ENCODE measurements around the gene CDH20.

The CDH20 gene

DNA sequence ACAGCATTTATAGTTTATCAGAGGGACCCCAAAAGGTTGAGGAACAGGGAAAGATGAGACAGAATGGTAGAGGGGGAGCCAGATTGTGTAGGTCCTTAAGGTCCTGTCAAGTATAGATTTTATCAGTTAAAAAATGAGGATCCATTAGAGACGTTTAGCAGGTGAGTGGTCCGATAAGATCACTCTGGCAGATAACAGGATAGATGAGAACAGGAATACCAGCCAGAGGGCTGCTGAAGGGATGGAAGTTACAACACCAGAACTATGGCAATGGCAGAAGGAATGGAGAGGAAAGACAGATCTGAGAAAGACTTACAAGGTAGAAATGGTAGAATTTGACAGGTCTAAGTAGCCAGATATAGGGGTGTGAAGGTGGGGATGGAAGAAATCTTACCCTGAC lies 141.7 kb downstream of the CDH20 start:
- no peak overlapping the region for H2BK15ac ChIP-seq (ENCODE audit: low read depth, poor library complexity, severe bottlenecking)
- no peaks in the 10 kb centered on the region for H3K4me1 ChIP-seq (ENCODE audit: control insufficient read depth, insufficient read depth, low read depth, low read length)
- H3K18ac ChIP-seq (ENCODE audit: low read depth in 1 of 2, low read length in 2 of 2), result no peak overlapping the region
- H4K91ac ChIP-seq (ENCODE audit: low read length), result no peak overlapping the region
- H3K79me1 ChIP-seq (replicated peaks; ENCODE audit: low read length, poor library complexity, severe bottlenecking), result no peaks in the 10 kb centered on the region
- no peaks in the 10 kb centered on the region for H3K9me3 ChIP-seq (ENCODE audit: control insufficient read depth, low read length)
- no peak overlapping the region for H2BK5ac ChIP-seq (ENCODE audit: low read depth, low read length, poor library complexity, severe bottlenecking)
- H3K4ac ChIP-seq (ENCODE audit: low read depth in 1 of 2, low read length in 2 of 2), result no peak overlapping the region
- H3K14ac ChIP-seq (ENCODE audit: low read length in 2 of 2), result no peak overlapping the region
- H3K36me3 ChIP-seq (ENCODE audit: control insufficient read depth in 1 of 2, insufficient read depth in 2 of 2, low read depth in 1 of 2, low read length in 2 of 2), result no peaks in the 10 kb centered on the region
- 70% methylated on average over 2 of the region's 2 CpGs for WGBS
- no peak overlapping the region for H2AK5ac ChIP-seq (ENCODE audit: low read length, severe bottlenecking)
- no peaks in the 10 kb centered on the region for H3K27me3 ChIP-seq (ENCODE audit: control insufficient read depth in 1 of 2, insufficient read depth in 1 of 2, low read length in 2 of 2)
- H3K27ac ChIP-seq (ENCODE audit: low read length, poor library complexity, severe bottlenecking), result no peak overlapping the region
- H2BK120ac ChIP-seq (ENCODE audit: low read depth, low read length), result no peak overlapping the region
- no peak overlapping the region for H2BK12ac ChIP-seq (ENCODE audit: low read length in 2 of 2)
- H2AFZ ChIP-seq (ENCODE audit: low read depth, low read length), result no peak overlapping the region
- no peak overlapping the region for H3K23ac ChIP-seq (ENCODE audit: low read length in 2 of 2)
- DNase-seq, result no peak
- H3K9ac ChIP-seq (ENCODE audit: low read length), result no peak overlapping the region
- H3K4me3 ChIP-seq (ENCODE audit: insufficient read depth in 1 of 2, low read depth in 1 of 2, low read length in 2 of 2), result no peak overlapping the region
- H3K4me2 ChIP-seq (ENCODE audit: low read length, poor library complexity, severe bottlenecking), result no peak overlapping the region
- no peak overlapping the region for H4K8ac ChIP-seq (ENCODE audit: low read length)

- no peak overlapping the region for H3K4me3 ChIP-seq (ENCODE audit: insufficient read depth in 1 of 2, low read depth in 1 of 2, low read length in 2 of 2)
- 89% methylated on average over 5 of the region's 5 CpGs for WGBS
- no peaks in the 10 kb centered on the region for H3K27me3 ChIP-seq (ENCODE audit: control insufficient read depth in 1 of 2, insufficient read depth in 1 of 2, low read length in 2 of 2)
Measured at GRCh38 chr18:61475931-61476330, 142.7 kb downstream of the CDH20 start.

DNA sequence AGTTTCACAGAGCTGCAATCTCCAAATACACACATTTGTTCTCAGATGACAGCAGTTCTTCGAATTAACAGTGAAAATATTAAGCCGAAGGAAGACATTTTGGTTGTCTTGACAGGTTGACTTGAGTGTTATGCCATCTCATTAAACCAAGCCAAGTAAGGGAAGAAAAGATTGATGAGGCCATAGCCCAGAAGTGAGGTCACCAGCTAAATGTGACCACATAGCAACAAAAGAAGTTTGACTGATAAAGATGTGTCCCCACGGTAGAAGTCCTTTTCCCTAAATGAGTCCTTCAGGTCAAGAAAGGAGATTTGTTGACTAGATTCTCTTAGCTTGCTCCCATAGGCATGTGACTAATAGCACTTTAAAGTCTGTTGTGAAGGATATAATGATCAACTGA lies 156.1 kb downstream of the CDH20 start:
- no peak overlapping the region for H3K4me2 ChIP-seq (ENCODE audit: low read length, poor library complexity, severe bottlenecking)
- H4K8ac ChIP-seq (ENCODE audit: low read length), result no peak overlapping the region
- no peak overlapping the region for H3K27ac ChIP-seq (ENCODE audit: low read length, poor library complexity, severe bottlenecking)
- no peak overlapping the region for H2AK5ac ChIP-seq (ENCODE audit: low read length, severe bottlenecking)
- no peaks in the 10 kb centered on the region for H3K79me1 ChIP-seq (replicated peaks; ENCODE audit: low read length, poor library complexity, severe bottlenecking)
- H3K9me3 ChIP-seq (ENCODE audit: control insufficient read depth, low read length), result no peaks in the 10 kb centered on the region
- H3K4me3 ChIP-seq (ENCODE audit: insufficient read depth in 1 of 2, low read depth in 1 of 2, low read length in 2 of 2), result no peak overlapping the region
- no peak for DNase-seq
- no peak overlapping the region for H3K14ac ChIP-seq (ENCODE audit: low read length in 2 of 2)
- no peak overlapping the region for H3K9ac ChIP-seq (ENCODE audit: low read length)
- H3K27me3 ChIP-seq (ENCODE audit: control insufficient read depth in 1 of 2, insufficient read depth in 1 of 2, low read length in 2 of 2), result no peaks in the 10 kb centered on the region
- H2BK5ac ChIP-seq (ENCODE audit: low read depth, low read length, poor library complexity, severe bottlenecking), result no peak overlapping the region
- H2BK12ac ChIP-seq (ENCODE audit: low read length in 2 of 2), result no peak overlapping the region
- H2BK120ac ChIP-seq (ENCODE audit: low read depth, low read length), result no peak overlapping the region
- H4K91ac ChIP-seq (ENCODE audit: low read length), result no peak overlapping the region
- H3K4ac ChIP-seq (ENCODE audit: low read depth in 1 of 2, low read length in 2 of 2), result no peak overlapping the region
- no peaks in the 10 kb centered on the region for H3K4me1 ChIP-seq (ENCODE audit: control insufficient read depth, insufficient read depth, low read depth, low read length)
- whole genome bisulfite sequencing, result 65% methylated on average over 3 of the region's 3 CpGs
- no peak overlapping the region for H3K18ac ChIP-seq (ENCODE audit: low read depth in 1 of 2, low read length in 2 of 2)
- no peak overlapping the region for H2BK15ac ChIP-seq (ENCODE audit: low read depth, poor library complexity, severe bottlenecking)
- no peaks in the 10 kb centered on the region for H3K36me3 ChIP-seq (ENCODE audit: control insufficient read depth in 1 of 2, insufficient read depth in 2 of 2, low read depth in 1 of 2, low read length in 2 of 2)
- no peak overlapping the region for H2AFZ ChIP-seq (ENCODE audit: low read depth, low read length)
- no peak overlapping the region for H3K23ac ChIP-seq (ENCODE audit: low read length in 2 of 2)

More at GRCh38 chr18:61475931-61476330, 142.7 kb downstream of the CDH20 start:
- Histone ChIP-seq H3K14ac (ENCODE audit: low read length in 2 of 2) (no peak overlapping the region), H3K4me1 (ENCODE audit: control insufficient read depth, insufficient read depth, low read depth, low read length) (no peaks in the 10 kb centered on the region), H3K36me3 (ENCODE audit: control insufficient read depth in 1 of 2, insufficient read depth in 2 of 2, low read depth in 1 of 2, low read length in 2 of 2) (no peaks in the 10 kb centered on the region), H2BK120ac (ENCODE audit: low read depth, low read length) (no peak overlapping the region), H3K79me1 (replicated peaks; ENCODE audit: low read length, poor library complexity, severe bottlenecking) (no peaks in the 10 kb centered on the region), H3K27ac (ENCODE audit: low read length, poor library complexity, severe bottlenecking) (no peak overlapping the region), H4K8ac (ENCODE audit: low read length) (no peak overlapping the region), H2BK12ac (ENCODE audit: low read length in 2 of 2) (no peak overlapping the region), H2BK5ac (ENCODE audit: low read depth, low read length, poor library complexity, severe bottlenecking) (no peak overlapping the region), H4K91ac (ENCODE audit: low read length) (no peak overlapping the region), H2AK5ac (ENCODE audit: low read length, severe bottlenecking) (no peak overlapping the region), H3K9me3 (ENCODE audit: control insufficient read depth, low read length) (no peaks in the 10 kb centered on the region), H3K4ac (ENCODE audit: low read depth in 1 of 2, low read length in 2 of 2) (no peak overlapping the region), H2BK15ac (ENCODE audit: low read depth, poor library complexity, severe bottlenecking) (no peak overlapping the region), H3K9ac (ENCODE audit: low read length) (no peak overlapping the region), H2AFZ (ENCODE audit: low read depth, low read length) (no peak overlapping the region), H3K4me2 (ENCODE audit: low read length, poor library complexity, severe bottlenecking) (no peak overlapping the region), H3K18ac (ENCODE audit: low read depth in 1 of 2, low read length in 2 of 2) (no peak overlapping the region), H3K23ac (ENCODE audit: low read length in 2 of 2) (no peak overlapping the region)
- no peak for DNase-seq

- H3K79me1 ChIP-seq (replicated peaks; ENCODE audit: low read length, poor library complexity, severe bottlenecking), result no peaks in the 10 kb centered on the region
- H2BK15ac ChIP-seq (ENCODE audit: low read depth, poor library complexity, severe bottlenecking), result no peak overlapping the region
- H3K4me1 ChIP-seq (ENCODE audit: control insufficient read depth, insufficient read depth, low read depth, low read length), result no peaks in the 10 kb centered on the region
- H3K4ac ChIP-seq (ENCODE audit: low read depth in 1 of 2, low read length in 2 of 2), result no peak overlapping the region
- H2AK5ac ChIP-seq (ENCODE audit: low read length, severe bottlenecking), result no peak overlapping the region
- DNase-seq, result no peak
- H2BK5ac ChIP-seq (ENCODE audit: low read depth, low read length, poor library complexity, severe bottlenecking), result no peak overlapping the region
- H3K9ac ChIP-seq (ENCODE audit: low read length), result no peak overlapping the region
- H3K27ac ChIP-seq (ENCODE audit: low read length, poor library complexity, severe bottlenecking), result no peak overlapping the region
- H3K18ac ChIP-seq (ENCODE audit: low read depth in 1 of 2, low read length in 2 of 2), result no peak overlapping the region
- no peaks in the 10 kb centered on the region for H3K27me3 ChIP-seq (ENCODE audit: control insufficient read depth in 1 of 2, insufficient read depth in 1 of 2, low read length in 2 of 2)
- no peak overlapping the region for H3K4me2 ChIP-seq (ENCODE audit: low read length, poor library complexity, severe bottlenecking)
- H4K91ac ChIP-seq (ENCODE audit: low read length), result no peak overlapping the region
- peak overlapping the region; percentile 42 for H4K8ac ChIP-seq (ENCODE audit: low read length)
- no peak overlapping the region for H2BK12ac ChIP-seq (ENCODE audit: low read length in 2 of 2)
- H2BK120ac ChIP-seq (ENCODE audit: low read depth, low read length), result no peak overlapping the region
- no peaks in the 10 kb centered on the region for H3K36me3 ChIP-seq (ENCODE audit: control insufficient read depth in 1 of 2, insufficient read depth in 2 of 2, low read depth in 1 of 2, low read length in 2 of 2)
- no peak overlapping the region for H2AFZ ChIP-seq (ENCODE audit: low read depth, low read length)
- no peaks in the 10 kb centered on the region for H3K9me3 ChIP-seq (ENCODE audit: control insufficient read depth, low read length)
- H3K14ac ChIP-seq (ENCODE audit: low read length in 2 of 2), result no peak overlapping the region
- H3K4me3 ChIP-seq (ENCODE audit: insufficient read depth in 1 of 2, low read depth in 1 of 2, low read length in 2 of 2), result no peak overlapping the region
- 69% methylated on average over 18 of the region's 18 CpGs for WGBS
- no peak overlapping the region for H3K23ac ChIP-seq (ENCODE audit: low read length in 2 of 2)
Measured at GRCh38 chr18:61496374-61496773, 163.1 kb downstream of the CDH20 start.

Data from mesenchymal stem cell (in vitro differentiated cells and primary cell).